Vagina (tissue), 2 donors: Measurements from ENCODE around the gene PPM1D. TPM values are rescaled to one million over a fixed set of nuclear protein-coding genes. Genes with fewer than 3 reads are reported as not detected.

Source experiments
- DNase-seq, 2 donors: peaks; one replicate each; pipeline ENCODE4 v3.0.0-alpha.2; 2017; ENCODE audit errors: extremely low spot score in 2 of 2
- H3K27ac ChIP-seq: fragments of 200-600 bp; sonication (generic); one replicate; pipeline ENCODE4 v1.5.1; 2019
- H3K27me3 ChIP-seq: fragments of 200-600 bp; sonication (generic); one replicate; pipeline ENCODE4 v1.5.1; 2019
- H3K36me3 ChIP-seq, 2 donors: fragments of 200-600 bp; sonication (generic); one replicate each; pipeline ENCODE4 v1.5.1; 2017 to 2019
- H3K4me1 ChIP-seq: fragments of 200-600 bp; sonication (generic); one replicate; pipeline ENCODE4 v1.5.1; 2019
- H3K4me3 ChIP-seq, 2 donors: fragments of 200-600 bp; sonication (generic); 1 replicate in 1 of 2; 2 replicates in 1 of 2; pipeline ENCODE4 v1.5.1; 2016 to 2019
- H3K9me3 ChIP-seq: fragments of 200-600 bp; sonication (generic); one replicate; pipeline ENCODE4 v1.5.1; 2019
- POLR2A ChIP-seq, 2 donors: fragments of 450-650 bp; IDR thresholded peaks; one replicate each; pipeline ENCODE4 v1.6.1; 2017; ENCODE audit warnings: antibody characterized with exemption in 2 of 2, mild to moderate bottlenecking in 2 of 2, moderate library complexity in 2 of 2
- POLR2AphosphoS5 ChIP-seq, 2 donors: sonication (generic); formaldehyde crosslinking; IDR thresholded peaks; one replicate each; pipeline ENCODE4 v1.9.0; 2017; ENCODE audit warnings: antibody characterized with exemption in 2 of 2, mild to moderate bottlenecking in 2 of 2, low read depth in 1 of 2; ENCODE audit not compliant: insufficient read depth in 1 of 2
- intact Hi-C: fragments of 100-400 bp; cut with DNase I; formaldehyde crosslinking; loops from one replicate; pipeline ENCODE4 v1.15.1; 2023
- small RNA-seq: library from RNA; depleted of rRNA; stranded (forward); fragments of <200 nt; gene quantifications from one replicate; pipeline ENCODE3, GENCODE V24; 2016
- total RNA-seq: library from RNA; depleted of rRNA; stranded (reverse); fragments of >200 nt; gene quantifications from one replicate; pipeline ENCODE4 v1.2.3, GENCODE V29; 2016
- TF ChIP-seq, protein P1 (sequence below), 3 experiments: fragments of 450-650 bp in 2 of 3; fragments of 200-600 bp in 1 of 3; sonication (generic) in 1 of 3; IDR thresholded peaks; one replicate each; pipeline ENCODE4 v1.5.1; 2017 to 2019; ENCODE audit warnings: antibody characterized with exemption in 3 of 3, mild to moderate bottlenecking in 2 of 3, moderate library complexity in 2 of 3

The PPM1D gene
- total RNA-seq, 1 donor from 2014 or later: 9.8 TPM

DNA sequence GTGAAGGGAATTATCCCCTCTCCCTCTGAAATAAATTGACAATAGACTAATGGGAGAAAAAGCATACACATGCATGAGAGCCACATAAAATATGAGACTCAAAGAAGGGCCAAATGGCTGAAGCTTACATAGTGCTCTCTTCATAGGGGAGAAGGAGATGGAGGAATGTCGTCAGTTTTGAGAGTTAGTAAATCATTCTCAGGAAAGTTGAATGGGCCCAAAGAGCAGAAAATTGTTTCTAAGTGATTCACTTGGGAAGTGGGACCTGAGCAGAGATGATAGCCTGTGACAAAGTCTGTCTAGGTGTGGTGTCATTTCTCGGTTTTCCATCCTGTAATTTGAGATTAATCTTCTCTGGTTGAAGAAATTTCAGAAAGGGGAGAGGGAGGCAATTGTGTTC is 112.7 kb downstream of the PPM1D start:
- DNase-seq: no peak
- intact Hi-C loops: no loop called here
- no peak overlapping the region for H3K27ac ChIP-seq
- H3K4me3 ChIP-seq: no peak overlapping the region
- H3K4me1 ChIP-seq: no peaks in the 10 kb centered on the region
- H3K36me3 ChIP-seq: peaks cover 0 to 12% of the 10 kb centered on the region in 2 donors
- TF ChIP-seq, protein P1, sequence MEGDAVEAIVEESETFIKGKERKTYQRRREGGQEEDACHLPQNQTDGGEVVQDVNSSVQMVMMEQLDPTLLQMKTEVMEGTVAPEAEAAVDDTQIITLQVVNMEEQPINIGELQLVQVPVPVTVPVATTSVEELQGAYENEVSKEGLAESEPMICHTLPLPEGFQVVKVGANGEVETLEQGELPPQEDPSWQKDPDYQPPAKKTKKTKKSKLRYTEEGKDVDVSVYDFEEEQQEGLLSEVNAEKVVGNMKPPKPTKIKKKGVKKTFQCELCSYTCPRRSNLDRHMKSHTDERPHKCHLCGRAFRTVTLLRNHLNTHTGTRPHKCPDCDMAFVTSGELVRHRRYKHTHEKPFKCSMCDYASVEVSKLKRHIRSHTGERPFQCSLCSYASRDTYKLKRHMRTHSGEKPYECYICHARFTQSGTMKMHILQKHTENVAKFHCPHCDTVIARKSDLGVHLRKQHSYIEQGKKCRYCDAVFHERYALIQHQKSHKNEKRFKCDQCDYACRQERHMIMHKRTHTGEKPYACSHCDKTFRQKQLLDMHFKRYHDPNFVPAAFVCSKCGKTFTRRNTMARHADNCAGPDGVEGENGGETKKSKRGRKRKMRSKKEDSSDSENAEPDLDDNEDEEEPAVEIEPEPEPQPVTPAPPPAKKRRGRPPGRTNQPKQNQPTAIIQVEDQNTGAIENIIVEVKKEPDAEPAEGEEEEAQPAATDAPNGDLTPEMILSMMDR (IDR thresholded peaks at IDR 0.05): no peak
- TF ChIP-seq POLR2A (IDR thresholded peaks at IDR 0.05): no peak
- TF ChIP-seq POLR2AphosphoS5 (IDR thresholded peaks at IDR 0.05; ENCODE audit: insufficient read depth in 1 of 2, low read depth in 1 of 2): no peak
- no peaks in the 10 kb centered on the region for H3K27me3 ChIP-seq
- no peaks in the 10 kb centered on the region for H3K9me3 ChIP-seq

DNA sequence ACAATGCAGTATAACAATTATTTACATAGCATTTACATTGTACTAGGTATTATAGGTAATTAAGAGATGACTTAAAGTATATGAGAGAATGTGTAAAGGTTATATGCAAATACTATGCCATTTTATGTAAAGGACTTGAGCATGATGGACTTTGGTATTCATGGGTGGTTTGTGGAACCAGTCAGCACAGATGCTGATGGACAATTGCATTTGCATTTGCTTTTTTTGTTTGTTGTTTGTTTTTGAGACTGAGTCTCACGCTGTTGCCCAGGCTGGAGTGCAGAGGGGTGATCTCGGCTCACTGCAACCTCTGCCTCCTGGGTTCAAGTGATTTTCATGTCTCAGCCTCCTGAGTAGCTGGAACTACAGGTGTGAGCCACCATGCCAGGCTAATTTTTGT is 113.6 kb downstream of the PPM1D start:
- H3K36me3 ChIP-seq: peaks cover 0 to 12% of the 10 kb centered on the region in 2 donors
- intact Hi-C loops: no loop called here
- no peak for DNase-seq
- TF ChIP-seq, protein P1 (IDR thresholded peaks at IDR 0.05): no peak
- no peak for TF ChIP-seq POLR2AphosphoS5 (IDR thresholded peaks at IDR 0.05; ENCODE audit: insufficient read depth in 1 of 2, low read depth in 1 of 2)
- no peak for TF ChIP-seq POLR2A (IDR thresholded peaks at IDR 0.05)
- H3K27me3 ChIP-seq: no peaks in the 10 kb centered on the region
- no peaks in the 10 kb centered on the region for H3K4me1 ChIP-seq
- H3K9me3 ChIP-seq: no peaks in the 10 kb centered on the region
- H3K27ac ChIP-seq: no peak overlapping the region
- no peak overlapping the region for H3K4me3 ChIP-seq

Small RNAs within 50 kb of the gene (small RNA-seq; reads per million reads assigned to genes)
- gene AC011921.2 (not detected), gene RN7SL606P (not detected), gene RNU6-623P (not detected)

Other genes with a start within 250 kb of the PPM1D start
- 63.6 TPM for gene USP32, start 208.1 kb upstream of the PPM1D start, total RNA-seq
- gene CHCT1, start 177.7 kb upstream of the PPM1D start, total RNA-seq: not detected
- 23.6 TPM for gene APPBP2, start 74.0 kb upstream of the PPM1D start, total RNA-seq
- 33.1 TPM for gene BCAS3, start 77.7 kb downstream of the PPM1D start, total RNA-seq